H1 (cell line): ENCODE measurements around the gene CDKL5. TPM values are rescaled to one million over a fixed set of nuclear protein-coding genes. Genes with fewer than 3 reads are reported as not detected.

Experiments
- SIN3A ChIP-seq, 2 experiments: IDR thresholded peaks in 1 of 2; conservative IDR thresholded peaks in 1 of 2; 2 replicates each; pipeline ENCODE4 v1.6.1; 2011 to 2012; ENCODE audit warnings: low read length in 2 of 2, improper control_type of control experiment in 1 of 2, low read depth in 1 of 2, mild to moderate bottlenecking in 1 of 2
- polyA plus RNA-seq, 7 experiments: library from polyadenylated mRNA; depleted of rRNA in 3 of 7; stranded (reverse) in 5 of 7; unstranded in 2 of 7; fragments of >200 nt in 5 of 7; fragments of 200-250 nt in 2 of 7; gene quantifications; 1 replicate in 5 of 7; 2 replicates in 1 of 7; 4 replicates in 1 of 7; pipeline versions ENCODE4 v1.2.1 to v1.2.3, GENCODE V29; 2011 to 2013; ENCODE audit warnings: missing spikeins in 2 of 7, mixed read lengths in 2 of 7
- total RNA-seq: library from RNA; stranded (reverse); fragmentation: NEBNext Ultra II Directional; extraction: Animal tissue kit (Norgen Biotek cat#: 25700); gene quantifications from 2 replicates; pipeline ENCODE4 v1.2.1, GENCODE V29; 2021
- TF ChIP-seq, protein P1 (sequence below): IDR thresholded peaks from 2 replicates; pipeline ENCODE4 v1.6.1; 2012; ENCODE audit warnings: low read length, inconsistent platforms

Gene CDKL5
- total and polyA plus RNA-seq, 2 of the 8 experiments (the other 6 are each of a cell fraction or from before 2014, with no cell fraction given): 5.5 to 15.6 TPM

DNA sequence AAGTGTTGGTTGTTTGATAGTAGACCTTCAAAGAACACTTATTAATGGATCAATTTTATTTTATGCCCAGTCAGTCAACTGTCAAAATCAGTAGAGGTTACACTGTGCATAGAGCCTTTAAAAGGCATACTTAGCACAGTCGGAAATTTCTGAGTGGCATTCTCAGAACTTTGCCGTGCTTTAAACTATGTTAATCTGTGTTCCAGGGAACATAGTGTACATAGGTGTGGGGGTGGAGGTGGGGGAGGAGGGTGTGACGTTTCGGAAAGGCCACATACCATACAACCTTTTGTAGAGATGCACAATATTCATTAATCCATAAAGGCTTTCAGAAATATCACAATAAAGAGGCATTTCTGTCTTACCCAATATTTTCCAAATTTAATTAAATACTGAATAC, 170.7 kb downstream of the CDKL5 start (continued):
- TF ChIP-seq, protein P1, sequence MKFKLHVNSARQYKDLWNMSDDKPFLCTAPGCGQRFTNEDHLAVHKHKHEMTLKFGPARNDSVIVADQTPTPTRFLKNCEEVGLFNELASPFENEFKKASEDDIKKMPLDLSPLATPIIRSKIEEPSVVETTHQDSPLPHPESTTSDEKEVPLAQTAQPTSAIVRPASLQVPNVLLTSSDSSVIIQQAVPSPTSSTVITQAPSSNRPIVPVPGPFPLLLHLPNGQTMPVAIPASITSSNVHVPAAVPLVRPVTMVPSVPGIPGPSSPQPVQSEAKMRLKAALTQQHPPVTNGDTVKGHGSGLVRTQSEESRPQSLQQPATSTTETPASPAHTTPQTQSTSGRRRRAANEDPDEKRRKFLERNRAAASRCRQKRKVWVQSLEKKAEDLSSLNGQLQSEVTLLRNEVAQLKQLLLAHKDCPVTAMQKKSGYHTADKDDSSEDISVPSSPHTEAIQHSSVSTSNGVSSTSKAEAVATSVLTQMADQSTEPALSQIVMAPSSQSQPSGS: no peak
- TF ChIP-seq SIN3A (conservative IDR thresholded peaks at IDR 0.05 in 1 of 2, IDR thresholded peaks at IDR 0.05 in 1 of 2; ENCODE audit: low read depth in 1 of 2, low read length in 2 of 2): no peak
- TF ChIP-seq, all 59 proteins: peak for 0
